HG03469 (cell line): ENCODE results near the gene NCAPG2.
"Not testable (repeated sequence)": the region's sequence is repeated elsewhere in the genome, so short reads cannot be mapped to it uniquely, and the experiment has no call there.

ENCODE experiments used
- ATAC-seq: cut with Tn5 transposase; IDR thresholded peaks from one replicate; pipeline ENCODE4 v1.9.1; 2021; ENCODE audit warnings: mild to moderate bottlenecking, moderate library complexity, moderate number of reproducible peaks; ENCODE audit not compliant: unreplicated experiment

NCAPG2 gene

DNA sequence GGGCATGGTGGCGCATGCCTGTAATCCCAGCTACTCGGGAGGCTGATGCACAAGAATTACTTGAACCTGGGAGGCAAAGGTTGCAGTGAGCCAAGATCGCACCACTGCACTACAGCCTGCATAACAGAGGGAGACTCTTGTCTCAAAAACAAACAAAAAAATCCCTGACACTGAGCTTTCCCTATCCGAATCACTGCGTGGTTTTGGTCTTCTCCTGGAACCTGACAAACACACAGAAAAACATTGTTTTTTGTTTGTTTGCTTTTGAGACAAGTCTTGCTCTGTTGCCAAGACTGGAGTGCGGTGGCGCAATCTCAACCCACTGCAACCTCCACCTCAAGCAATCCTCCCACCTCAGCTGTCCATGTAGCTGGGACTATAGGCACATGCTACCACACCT is 66.6 kb downstream of the NCAPG2 start:
- no peak for ATAC-seq

GRCh38 chr7:158633055-158633956 is 71.3 kb downstream of the NCAPG2 start:
- peak; percentile 61 for ATAC-seq

GRCh38 chr7:158631574-158632195 is 72.9 kb downstream of the NCAPG2 start:
- no peak for ATAC-seq

- not testable (repeated sequence) for ATAC-seq
These were observed 78.3 kb downstream of the NCAPG2 start for GRCh38 chr7:158626289-158626688.

DNA sequence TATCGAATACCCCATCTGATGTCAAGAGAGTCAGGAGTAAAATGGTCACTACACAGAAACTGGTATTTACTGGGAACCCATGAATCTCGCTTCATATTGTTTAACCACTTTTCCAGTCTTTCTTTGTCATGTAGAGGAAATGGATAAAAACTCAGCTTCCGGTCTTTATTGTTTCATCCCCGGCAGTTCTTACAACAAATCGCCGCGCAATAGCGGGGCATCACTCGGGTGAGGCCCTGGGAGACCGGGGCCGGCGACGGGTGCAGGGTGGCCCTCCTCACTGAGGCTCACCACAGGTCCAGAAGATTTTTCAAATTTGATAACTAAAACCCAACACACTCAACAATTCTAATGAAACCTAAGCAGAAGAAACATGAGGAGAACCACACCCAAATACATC is 81.4 kb downstream of the NCAPG2 start:
- no peak for ATAC-seq

DNA sequence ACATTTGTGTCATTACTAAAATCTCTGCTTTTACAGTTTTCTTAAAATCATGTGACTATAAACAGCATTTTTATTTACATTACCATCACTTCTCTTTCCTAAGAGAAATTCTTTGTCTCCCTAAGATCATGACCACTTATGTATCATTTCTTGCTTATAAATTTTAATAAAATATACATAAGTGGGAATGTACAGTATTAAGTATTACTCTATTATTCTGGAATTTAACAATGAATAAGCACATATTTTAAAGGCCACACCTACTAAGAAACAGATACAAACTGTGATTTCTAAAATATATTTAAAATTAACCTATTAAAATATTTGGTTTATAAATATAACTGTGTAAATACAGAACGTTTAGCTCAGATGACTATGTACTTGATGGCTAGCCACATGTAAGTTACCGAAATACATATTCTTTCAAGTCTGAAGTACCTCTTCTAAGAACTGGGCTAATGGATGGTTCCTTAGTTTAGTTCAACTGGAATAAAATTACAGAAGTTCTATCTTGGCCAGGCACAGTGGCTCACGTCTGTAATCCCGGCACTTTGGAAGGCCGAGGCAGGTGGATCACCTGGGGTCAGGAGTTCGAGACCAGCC is 83.7 kb downstream of the NCAPG2 start:
- ATAC-seq = no peak

DNA sequence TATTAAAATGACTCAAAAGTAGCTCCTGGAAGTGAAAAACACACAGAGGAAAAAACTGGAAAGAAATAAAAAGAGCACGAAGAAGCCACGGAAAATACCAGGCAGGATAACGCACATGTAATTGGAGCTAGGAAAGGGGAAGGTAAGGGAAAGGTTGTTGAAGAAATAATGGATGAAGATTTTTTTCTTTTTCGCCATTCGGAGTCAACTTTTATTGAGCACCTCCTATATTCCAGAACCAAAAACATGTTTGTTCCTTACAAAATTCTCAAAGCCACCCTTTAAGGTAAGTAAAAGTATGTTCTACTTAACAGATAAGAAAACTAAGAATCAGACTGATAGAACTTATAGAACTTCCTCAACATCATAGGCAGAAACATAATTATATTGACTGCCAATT is 84.2 kb downstream of the NCAPG2 start:
- ATAC-seq = no peak

DNA sequence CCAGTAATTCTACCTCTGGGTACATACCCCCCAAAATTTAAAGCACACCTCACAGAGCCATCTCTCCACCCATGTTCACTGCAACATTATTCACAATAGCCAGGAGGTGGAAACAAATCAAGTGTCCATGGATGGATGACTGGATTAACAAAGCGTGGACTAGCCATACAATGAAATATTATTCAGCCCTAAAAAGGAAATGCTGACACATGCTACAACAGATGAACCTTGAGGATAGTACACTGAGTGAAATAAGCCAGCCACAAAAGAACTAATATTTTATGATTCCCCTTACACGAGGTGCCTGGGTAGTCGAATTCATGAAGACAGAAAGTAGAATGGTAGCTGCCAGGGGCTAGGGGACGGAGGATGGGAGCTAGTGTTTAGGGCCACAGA is 85.9 kb downstream of the NCAPG2 start:
- no peak for ATAC-seq

GRCh38 chr7:158617737-158618128 is 86.9 kb downstream of the NCAPG2 start:
- ATAC-seq = no peak

- ATAC-seq = no peak
These were observed 88.6 kb downstream of the NCAPG2 start for GRCh38 chr7:158616050-158616449.

- no peak for ATAC-seq
These were observed 89.9 kb downstream of the NCAPG2 start for GRCh38 chr7:158614700-158615099.

DNA sequence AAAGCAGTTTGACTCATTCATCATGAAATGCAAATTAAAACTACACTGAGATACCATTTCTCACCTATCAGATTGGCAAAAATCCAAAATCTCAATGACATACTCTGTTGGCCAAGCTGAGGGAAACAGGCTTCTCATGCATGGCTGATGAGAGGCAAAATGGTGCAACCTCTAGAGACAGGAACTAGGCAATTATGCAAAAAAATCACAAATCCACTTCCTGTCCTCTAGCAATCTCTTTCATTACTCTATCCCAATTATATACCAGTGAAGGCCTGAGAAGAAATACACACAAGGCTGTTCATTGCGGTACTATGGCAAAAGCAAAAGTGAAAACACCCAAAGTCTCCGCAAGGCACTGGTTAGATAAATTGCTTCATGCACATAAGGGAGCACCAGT is 91.1 kb downstream of the NCAPG2 start:
- peak; percentile 91 for ATAC-seq

- no peak for ATAC-seq
These were observed 92.1 kb downstream of the NCAPG2 start for GRCh38 chr7:158612546-158612945.

GRCh38 chr7:158611541-158611940 is 93.1 kb downstream of the NCAPG2 start:
- no peak for ATAC-seq

DNA sequence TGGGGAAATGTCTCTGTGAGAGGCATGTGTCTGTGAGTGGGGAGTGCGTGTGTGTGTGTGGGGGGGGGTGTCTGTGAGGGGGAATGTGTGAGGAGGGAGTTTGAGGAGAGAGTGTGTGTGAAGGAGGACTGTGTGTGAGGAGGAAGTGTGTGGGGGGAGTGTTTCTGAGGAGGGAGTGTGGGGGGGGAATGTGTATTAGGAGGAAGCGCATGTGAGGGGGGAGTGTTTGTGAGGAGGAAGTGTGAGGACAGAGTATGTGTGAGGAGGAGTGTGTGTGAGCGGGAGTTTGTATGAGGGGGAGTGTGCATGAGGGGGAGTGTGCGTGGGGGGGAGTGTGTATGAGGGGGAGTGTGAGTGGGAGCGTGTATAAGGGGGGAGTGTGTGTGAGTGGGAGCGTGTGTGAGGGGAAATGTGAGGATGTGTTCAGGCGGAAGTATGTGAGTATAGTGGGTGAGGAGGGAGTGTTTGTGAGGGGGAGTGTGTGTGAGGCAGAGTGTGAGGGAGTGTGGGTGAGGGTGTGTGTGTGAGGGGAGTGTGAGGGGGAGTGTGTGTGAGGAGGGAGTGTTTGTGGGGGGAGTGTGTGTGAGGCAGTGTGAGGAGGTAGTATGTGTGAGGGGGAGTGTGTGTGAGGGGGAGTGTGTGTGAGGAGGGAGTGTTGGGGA is 95.2 kb downstream of the NCAPG2 start:
- ATAC-seq = no peak

DNA sequence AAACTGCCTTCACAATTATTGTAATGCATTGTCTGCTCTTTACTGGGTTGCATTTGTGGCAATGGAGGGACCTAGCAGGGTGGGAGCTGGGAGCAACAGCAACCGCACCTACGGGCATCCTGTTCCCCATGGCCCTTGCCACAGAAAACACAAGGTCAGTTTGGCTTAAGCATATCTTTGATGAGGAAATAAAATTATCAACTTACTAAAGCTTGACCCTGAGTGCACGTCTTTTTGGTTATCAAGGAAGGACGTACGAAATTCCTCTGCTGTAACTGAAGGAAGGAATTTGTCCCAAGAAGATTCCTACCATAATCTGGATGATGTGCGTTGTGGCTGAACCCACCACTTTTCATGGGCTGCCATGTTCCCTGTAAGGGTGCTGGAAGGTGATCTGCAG is 97.0 kb downstream of the NCAPG2 start:
- no peak for ATAC-seq

GRCh38 chr7:158606671-158607424 is 97.8 kb downstream of the NCAPG2 start:
- ATAC-seq = no peak

DNA sequence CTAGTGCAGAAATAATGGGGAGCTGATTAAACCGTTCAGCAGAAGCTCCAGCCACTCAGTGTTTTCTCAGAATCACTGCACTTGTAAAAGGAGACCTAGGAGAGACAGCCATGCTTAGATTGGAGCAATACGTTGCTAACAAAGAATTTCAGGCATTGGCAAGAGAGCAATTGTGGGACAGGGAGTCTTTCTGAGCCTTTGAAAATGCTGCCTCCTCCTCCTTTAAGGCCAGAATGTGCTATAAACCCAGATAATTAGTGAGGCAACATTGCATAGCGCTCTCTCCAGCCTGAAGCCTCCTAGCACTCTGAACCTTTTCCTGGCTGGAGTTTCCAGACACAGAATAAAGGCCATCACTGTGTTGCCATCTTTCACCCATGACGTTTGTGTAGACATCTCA is 98.5 kb downstream of the NCAPG2 start:
- ATAC-seq = no peak

DNA sequence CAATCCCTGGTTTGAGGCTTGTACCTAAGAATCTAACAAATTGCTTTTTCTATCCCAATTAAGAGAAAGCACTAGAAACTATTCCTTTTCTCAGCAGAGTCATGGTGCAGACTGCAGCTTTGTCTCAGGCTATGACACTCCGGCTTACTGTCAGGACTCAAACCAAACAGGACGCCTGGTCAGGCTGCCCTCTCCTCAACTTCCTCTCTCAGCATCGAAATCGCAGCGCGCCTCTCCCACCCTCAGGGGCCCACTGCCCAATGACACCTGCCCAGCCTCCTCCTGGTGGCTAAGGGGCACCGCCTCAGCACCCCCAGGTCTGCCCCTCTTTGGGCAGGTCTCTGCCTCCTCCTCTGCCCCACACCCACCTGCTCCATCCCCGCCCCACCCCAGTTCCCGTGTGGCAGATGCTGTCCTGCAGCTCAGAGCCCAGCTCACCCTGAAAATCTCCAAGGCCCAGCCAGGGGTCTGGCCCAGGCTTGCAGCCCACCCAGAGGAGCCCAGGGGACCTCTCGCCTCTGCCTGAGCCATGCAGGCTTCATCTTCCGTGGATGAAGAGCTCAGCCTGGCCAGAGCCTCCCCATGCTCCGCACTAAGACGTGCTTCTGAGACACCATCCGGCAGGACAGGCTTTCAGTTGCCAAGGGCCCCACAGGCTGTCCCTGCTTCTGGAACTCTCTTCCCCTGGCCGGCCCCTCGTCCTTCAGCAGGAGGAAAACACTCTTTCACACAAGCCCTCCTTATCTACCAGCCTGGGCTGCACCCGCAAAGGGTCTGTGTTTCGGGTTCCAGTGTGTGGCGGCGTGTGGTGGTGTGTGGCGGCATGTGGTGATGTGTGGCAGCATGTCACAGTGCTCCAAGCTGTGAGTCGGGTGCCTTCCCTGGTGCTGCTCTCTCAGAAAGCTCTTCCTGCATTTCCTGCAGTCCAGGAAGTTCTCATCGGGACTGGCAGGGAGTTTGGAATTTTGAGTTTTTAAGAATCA is 100.5 kb downstream of the NCAPG2 start:
- ATAC-seq = no peak
